GM18867 (cell line): ENCODE results near the gene STN1.
A peak's percentile ranks its signal among the peaks of the same experiment; 100 is the strongest.

ENCODE experiments used
- ATAC-seq: cut with Tn5 transposase; IDR thresholded peaks from one replicate; pipeline ENCODE4 v1.9.1; 2021; ENCODE audit warnings: mild to moderate bottlenecking, moderate library complexity; ENCODE audit not compliant: unreplicated experiment

STN1 gene

DNA sequence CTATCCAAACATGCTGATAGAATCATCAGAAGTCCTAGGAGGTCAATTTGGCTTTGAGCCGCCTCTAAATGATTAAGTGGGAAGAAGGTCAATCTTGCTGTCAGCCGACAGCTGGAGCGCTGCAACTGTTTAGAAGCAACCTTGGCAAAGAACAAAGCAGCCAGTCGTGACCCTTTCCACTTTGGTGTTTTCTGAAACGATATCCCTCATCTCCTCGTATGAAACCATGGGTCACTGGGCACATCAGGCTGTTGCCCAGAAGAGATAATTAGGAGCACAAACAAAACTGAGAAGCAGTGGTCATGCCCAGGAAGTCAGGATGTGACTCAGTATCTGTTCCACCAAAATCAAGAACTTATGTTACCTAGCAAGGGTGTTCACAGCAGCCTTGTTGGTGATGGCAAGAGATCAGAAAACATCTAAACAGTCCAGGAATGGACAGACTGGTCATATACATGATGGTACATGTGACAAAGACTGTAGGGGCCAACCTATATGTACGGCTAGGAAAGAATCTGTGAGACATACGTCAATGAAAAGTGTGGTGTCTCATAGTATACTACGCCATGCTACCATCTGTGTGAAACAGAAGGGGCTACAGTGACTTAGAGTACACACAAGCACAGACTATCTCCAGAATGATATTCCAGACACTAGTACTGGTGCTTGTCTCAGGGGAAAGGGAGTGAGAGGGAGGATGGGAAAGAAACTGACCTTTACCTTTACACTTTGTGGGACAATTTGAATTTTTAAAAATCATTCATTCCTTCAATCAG lies 22.4 kb downstream of the STN1 start:
- ATAC-seq, result no peak

DNA sequence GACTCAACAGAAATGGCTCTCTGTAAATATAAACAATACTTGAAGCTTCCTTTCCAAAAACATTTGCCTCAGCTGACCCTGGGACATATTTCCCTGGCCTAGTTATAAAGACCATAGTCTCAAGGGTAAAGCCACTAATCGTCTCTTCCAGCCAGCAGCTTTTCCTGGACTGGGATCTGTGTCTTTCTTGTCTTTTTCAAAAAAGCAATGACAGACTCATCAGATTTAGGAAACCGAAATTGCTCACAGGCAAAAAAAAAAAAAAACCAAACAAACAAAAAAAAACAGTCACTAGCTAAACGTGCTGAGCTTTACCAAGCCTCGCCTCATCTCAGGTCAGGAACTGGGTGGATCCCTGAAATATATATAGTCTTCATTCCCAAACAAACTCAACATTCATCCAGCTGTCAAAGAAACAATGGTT lies 23.5 kb downstream of the STN1 start:
- ATAC-seq, result no peak

DNA sequence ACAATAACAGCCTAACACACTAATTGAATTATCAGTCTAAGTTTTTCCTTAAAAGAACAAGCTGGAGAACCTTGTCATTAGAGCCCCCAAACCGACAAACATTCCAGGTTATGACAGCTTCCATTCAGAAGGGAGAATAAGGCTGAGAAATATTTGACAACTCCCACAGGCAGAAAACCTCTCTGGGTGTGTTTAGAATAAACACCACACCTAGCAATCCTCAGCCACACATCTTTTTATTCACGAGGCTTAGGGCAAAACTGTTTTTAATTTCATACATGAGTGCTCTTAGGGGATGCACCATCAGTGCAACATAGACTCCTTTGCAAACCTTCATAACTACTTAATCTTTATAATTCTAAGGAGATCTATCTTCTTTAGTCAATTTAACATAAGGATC lies 24.2 kb downstream of the STN1 start:
- no peak for ATAC-seq

DNA sequence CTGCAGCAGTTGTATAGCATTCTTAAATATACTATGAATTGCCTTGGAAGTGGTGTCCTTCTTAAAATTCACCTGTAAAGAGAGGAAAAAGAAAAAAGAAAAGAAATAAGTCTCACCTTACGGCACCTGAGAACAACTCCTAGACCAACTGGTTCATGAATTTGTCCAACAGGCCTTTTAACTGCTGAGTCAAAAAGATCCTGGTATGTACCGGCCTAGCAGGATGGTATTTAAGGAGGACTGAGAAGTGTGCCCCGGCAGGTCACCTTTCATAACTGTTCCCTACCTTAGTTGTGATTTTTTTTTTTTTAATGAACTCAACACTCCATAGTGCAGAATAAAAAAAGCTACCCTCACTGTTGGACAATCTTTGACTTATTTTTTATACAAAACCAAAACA lies 25.8 kb downstream of the STN1 start:
- ATAC-seq, result no peak

DNA sequence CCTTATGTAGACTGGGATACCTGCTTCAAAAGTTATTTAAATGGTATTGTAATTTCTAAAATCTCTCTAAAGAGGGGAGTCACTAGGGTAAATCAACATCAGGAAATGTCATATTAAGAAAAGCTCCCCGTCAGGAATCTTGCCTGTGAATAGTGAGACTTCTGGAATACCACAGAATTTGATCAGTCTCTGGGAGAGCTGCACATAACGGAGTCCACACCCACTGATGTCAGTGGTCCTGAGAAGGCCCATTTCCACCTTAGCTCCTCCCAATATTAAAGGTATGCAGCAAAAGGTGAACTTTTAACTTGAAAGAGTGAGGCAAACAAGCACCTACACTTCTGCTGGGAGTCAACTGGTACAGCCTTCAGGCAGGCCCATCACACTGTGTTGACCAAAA lies 27.3 kb downstream of the STN1 start:
- ATAC-seq, result no peak

DNA sequence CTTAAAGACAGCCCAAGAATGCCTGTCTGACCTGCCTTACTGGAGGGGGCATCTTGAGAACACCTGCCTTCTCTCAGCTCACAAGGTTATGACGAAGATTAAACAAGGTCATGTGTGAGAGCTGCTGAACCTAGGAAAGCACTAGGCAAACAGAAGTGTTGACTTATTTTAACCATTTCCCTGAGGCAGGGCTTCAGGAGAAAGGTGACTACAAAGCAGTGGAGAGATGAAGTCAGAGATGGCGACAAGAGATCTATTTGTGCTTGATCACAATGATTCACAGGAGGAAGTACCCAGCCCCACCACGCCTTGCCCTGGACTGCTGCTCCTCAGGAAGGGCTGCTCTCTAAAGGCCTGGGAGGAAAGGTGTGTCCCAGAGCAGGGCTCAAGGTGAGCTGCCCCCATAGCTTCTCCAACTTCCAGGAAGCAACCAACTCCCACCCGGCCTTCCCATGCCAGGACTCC lies 27.8 kb downstream of the STN1 start:
- ATAC-seq, result no peak

DNA sequence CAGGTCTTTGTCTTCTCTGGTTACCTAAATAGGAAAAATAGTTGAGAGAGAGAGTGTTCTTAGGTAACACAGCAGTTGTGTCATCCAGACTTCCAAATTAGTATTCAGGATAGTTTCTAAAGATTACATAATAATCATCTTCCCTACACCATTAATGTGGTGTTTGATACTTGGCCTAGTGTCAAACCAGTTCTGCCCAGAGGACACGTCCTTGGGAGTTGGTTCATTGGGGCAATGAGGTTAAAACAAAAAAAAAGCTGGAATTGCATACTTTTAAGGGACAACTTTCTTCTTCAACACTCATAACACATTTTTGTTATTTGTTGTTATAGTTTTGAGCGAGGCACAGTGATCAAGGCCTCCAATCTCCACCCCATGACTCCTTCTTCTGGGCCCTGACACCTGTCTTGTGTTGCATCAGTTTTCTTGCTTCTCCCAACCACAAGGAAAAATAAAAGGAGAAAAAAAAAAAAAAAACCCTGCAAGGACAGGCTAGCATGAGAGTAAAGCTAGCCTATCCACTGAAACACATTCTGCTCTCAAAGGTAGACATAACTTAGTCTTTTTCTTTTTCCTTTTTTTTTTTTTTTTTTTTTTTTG lies 28.8 kb downstream of the STN1 start:
- no peak for ATAC-seq

DNA sequence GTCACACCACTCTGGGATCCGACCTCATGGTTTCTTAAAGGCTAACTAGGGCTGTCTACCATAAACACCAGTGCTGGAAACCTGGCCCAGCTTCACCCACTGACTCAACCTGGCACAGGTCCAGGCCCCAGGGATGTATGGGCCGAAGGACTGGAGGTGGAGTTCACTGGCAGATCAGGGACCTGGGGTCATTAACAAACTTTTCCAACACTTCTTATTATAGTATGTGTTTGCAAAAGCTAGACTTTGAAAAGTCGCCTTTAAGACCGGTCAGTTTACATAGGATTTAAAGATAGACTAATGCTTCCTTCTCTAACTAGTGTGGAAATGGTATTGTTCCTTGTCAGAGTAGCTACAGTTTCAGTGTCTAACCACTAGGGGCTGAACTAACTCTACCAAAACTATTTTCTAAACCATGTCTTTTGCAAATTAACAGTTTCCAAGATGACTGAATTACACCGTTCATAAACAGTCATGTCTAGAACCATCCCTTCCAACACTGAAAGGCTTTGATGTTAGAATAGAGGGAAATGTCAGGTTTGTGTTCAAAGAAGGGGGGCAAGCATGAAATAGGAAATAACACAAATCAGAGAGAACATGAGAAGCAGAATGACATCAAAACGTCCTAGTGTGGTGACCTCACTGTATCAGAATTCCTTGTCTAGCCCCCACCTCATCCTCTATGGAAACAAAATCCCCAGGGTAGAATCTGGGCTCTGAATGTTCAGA lies 29.7 kb downstream of the STN1 start:
- no peak for ATAC-seq

DNA sequence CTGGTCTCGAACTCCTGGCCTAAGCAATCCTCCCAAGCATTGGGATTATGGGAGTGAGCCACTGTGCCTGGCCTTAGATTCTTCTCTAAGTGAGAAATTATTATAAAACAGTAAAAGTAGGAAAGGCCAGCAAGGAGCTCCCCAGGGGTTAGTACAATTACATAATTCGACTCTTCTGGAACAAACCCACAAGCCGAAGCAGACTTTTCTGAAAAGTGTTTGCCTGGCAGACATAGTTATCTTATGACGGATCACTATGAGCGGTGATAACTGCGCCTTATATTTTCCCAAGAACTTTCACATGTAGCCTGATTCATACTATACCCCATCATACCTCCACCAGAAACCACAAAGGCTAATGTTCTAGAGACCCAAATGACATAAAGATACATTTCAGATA lies 32.4 kb downstream of the STN1 start:
- ATAC-seq, result no peak

DNA sequence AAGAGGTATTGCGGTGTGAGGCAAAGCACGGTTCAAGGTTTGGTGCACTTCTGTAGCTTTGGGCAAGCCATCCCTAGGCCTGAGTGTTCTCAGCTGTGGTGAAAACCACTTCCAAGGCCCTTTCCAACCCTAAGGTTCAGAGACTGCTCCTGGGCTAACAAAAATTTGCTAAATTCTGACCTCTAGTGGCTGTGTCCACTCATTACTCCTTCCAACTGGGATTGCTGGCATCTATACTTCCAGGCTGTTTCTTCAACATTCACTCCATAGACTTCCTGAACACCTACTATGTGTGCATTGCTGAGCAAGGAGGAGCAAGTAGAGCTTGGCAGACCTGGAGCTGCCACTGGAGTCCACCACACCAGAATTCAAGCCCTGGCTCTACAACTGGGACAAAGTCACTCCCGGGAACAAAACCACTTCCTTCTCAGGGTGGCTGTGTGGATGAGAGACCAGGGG lies 33.3 kb downstream of the STN1 start:
- peak; percentile 39 for ATAC-seq

DNA sequence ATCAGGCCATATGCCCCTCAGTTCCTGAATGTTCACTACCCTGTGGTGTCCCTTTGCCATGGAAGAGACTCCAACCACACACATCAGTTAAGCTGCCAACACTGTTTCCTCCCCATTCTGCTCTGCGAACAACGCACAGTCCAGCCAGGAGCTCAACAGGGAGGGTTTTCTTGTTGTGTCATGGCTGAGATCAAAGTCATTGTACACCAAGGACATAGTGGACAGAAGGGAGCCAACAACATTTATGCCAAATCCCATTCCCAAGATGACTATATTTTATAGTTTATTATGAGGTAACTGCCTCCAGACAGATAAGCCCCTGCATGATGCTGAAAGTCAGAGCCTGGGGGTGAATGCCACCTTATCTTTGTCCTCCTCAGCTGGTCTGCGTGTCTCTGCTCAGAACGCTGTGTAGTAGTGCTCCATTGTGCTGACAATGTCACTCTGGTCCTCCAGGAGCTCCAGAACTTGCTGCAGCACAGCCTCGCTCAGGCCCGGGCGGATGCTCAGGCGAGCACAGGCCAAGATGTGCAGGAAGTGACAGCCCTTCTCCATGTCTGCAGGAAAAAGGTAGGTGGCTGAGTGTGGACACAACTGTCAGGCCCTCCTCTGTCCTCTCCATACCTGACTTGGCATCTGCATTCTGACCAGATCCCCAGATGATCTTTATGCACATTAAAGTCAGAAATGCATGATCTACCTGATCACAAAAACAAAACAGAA lies 35.5 kb downstream of the STN1 start:
- ATAC-seq, result no peak

DNA sequence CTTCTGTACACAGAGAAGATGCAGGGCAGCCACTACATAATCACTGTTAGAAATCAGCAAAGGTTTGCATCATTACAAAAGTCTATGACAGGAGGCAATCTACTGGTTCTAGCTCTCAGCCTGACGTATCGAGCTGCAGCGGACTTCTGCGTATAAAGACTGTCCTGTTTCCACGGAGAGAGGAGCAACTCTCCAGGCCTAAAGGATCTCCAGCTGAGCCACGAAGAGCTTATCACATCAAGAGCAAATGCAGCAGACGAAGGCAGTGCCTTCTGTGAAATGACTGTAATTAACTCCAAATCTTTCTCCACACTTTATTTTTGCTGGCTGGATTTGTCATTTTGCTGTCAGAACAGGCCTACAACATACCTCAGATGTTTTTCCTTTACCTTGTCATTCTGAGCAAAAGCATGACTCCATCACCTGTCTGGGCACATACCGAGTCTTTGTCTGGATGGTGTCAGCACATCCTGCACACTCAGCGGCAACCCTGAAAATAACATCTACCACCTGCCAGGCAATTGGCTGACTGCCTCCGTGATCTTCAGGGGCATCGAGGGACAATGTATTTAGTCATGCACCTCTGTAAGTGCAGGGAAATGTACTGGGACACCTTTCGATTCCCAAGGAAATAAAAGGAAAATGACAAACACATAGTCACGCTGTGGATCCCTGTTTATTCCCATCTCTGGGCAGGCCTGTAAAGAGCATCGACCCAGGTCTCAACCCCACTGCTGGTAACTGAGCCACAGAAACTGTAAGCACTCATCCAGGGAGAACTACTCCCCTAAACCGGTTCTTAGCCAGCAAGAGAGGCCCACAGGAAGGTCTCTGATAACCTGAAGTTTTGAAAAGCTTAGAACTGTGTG lies 36.3 kb downstream of the STN1 start:
- no peak for ATAC-seq

DNA sequence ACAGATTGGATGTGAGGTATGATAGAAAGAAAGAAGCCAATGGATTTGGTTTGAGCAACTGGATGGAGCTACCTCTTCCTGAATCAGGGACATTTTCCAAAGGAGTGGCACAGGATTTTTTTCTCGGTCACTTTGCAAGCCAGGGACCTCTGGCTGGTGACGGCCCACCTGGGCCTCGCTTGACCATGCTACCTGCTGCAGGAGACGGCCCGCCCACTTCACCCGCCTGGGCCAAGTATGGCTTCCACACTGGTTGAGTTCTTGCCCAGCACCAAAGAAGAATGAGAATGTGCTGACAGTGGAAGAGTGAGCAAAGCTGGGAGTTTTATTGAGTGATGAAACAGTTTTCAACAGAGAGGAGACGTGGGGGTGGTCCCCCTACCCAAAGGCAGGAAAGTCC lies 38.2 kb downstream of the STN1 start:
- no peak for ATAC-seq

DNA sequence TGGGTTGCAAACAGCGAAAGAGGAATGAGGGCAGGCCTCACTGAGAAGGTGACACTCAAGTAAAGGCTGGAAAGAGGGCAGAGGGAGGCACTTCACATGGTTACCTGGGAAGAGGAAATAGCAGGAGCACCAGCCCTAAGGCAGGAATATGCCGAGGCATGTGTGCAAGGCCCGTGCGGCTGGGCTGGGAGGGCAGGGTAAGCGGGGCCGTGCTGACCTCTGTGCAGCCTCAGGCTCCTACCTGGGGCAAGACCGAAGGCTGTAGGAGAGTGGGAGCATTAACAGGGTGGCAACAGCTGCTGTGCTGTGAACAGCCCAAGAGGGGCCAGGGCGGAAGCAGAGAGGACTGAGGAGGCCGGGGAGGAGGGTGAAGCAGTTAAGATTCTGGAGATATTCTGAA lies 38.6 kb downstream of the STN1 start:
- ATAC-seq, result no peak

DNA sequence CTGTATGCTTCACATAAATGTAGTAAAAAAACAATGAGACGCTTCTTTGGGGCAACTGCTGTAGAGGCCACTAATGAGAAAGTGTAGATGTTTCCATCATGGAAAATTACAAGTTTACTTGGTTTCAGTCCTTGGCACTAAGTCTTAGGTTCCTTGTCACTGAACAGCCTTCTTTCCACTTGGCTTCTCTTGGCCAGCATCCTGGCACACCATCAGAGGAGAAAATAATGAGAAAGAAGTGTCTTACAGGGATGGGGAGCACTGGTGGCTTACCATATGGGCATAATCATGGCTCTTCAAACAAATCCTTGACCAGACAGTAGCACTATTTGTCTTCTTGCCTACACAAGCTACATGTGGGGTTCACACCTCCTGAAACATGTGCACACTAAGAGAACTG lies 40.1 kb downstream of the STN1 start:
- no peak for ATAC-seq

DNA sequence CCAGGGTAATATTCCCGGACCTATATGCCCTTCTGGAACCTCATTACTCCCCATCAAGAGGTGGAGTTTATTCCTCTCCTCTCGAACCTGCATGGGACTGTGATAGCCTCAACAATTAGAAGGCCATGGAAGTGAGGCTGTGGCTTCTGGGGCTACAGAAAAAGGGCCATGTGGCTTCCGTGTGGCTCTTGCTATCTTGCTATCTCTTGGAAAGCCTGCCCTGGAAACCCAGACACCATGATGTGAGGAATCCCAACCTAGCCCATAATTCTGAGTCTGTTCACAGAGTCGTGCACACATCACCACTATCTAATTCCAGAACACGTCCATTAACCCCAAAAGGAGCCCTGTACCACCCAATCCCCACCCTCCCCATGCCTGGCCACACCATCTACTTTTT lies 41.8 kb downstream of the STN1 start:
- no peak for ATAC-seq

DNA sequence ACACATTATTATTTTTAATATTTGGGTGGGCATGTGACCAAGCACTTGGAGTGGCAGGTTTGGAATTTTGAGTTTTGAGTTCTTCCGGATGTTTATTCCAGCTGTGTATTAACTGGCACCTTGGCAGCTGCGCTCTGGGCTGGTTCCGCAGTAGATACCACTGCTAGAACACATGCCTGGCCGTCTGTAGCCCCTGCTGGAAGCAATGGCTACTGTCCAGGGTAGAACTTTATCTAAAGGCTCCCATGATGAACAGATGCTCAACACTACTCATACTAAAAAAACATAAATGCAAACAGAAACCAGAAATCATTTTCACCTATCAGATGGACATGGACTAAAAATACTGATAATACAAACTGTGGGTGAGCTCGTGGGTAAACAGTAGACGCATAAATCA lies 43.3 kb downstream of the STN1 start:
- ATAC-seq, result no peak

DNA sequence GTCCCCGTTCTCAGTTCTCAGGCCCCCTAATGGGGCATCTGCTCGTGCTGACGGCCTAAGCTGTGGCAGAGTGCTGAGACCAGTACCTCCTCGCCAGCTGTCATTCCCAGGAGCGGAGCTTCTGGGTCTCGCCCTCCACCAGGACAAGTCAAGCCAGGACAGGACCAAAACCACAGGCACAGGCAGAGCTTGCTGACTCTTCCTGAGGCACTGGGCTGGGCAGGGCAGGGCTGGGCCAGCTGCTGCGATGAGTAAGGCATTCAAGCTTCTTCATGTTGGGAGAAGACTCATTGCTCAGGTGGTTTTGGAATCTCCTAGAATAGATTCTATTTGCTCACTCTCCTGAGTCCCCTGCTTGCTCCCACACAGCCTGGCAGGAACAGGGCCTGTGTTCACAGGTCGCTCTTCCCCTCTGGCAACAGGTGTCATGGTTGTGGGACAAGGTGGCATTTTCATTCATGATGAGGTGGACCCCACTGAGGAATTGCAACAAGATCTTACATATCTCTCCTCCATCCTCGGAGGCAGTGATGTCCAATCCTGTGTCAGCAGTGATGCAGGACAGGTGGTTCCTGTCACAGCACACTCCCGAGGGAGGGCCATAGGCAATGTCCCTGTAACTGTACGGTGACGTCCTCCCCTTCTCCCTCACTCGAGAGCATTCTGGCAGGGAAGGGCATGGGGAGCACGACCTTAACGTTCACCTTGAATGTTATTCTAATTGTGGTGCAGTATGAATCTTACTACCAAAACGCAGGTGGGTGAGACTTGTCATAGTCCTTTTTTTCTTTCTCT lies 45.6 kb downstream of the STN1 start:
- no peak for ATAC-seq

DNA sequence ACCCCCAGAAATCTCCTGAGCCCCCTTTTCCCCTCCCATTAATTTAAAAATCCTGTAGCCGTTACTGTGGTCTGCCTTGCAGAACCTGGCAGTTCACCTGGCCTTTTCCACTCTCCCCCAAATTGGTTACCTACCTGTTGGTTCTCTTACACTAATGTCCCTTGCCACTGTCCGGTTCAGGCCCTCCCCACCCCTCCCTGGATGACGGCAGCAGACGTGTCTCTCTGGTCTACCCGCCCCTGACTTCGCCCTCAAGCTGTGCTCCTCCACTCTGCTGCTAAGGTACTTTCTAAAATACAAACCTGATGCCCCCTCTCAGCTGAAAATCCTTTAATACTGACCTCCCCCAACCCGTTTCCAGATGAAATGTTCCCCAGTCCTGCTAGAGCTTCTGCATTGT lies 47.0 kb downstream of the STN1 start:
- ATAC-seq, result no peak

DNA sequence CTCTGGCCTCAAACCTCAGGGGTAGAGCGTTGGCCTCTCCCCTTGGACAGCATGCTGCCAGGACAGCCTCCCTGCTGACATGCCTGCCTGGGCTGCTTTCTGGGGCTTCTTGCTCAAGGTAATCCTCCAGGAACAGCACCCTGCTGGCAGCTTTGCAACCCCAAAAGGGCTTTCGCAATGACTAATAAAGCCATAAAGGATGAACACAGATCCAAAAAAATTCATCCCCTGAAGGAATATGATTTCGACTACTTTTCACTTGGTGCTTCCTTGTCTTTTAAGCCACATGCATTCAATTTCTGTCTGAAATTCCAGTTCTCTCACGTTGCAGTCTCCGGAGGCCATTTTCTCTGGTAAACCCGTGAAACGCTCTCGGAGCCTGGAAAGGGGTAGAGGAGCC lies 47.5 kb downstream of the STN1 start:
- no peak for ATAC-seq
